Activated CD8-positive, alpha-beta memory T cell treated with anti-CD3 and anti-CD28 coated beads, Interleukin-2, amount 50 U/mL, for 48 hours (primary cell): ENCODE measurements around the gene ATP4B.

ENCODE experiments used
- DNase-seq: peaks from one replicate; pipeline ENCODE4 v3.0.0-alpha.2; 2020

ATP4B gene

DNA sequence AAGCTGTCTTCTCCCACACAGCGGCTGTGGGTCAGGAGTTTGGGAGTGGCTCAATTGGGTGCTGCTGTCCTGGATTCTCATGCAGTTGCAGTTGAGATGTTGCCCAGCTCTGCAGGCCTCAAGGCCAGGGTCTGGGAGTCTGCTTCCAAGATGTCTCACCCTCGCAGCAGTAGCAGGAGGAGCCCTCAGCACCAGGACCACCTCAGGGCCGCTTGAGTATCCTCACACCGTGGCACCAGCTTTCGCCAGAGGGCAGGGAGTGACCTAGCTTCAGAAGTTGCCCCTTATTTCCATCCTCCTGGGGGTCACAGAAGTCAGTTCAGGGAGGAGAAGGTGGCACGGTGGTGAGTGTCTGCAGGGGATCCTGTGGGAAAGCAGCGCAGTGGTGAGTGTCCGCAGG lies 52.5 kb downstream of the ATP4B start:
- no peak for DNase-seq

- DNase-seq = no peak
Measured at GRCh38 chr13:113604186-113604585, 53.8 kb downstream of the ATP4B start.

- DNase-seq = no peak
Measured at GRCh38 chr13:113603116-113603710, 54.8 kb downstream of the ATP4B start.

DNA sequence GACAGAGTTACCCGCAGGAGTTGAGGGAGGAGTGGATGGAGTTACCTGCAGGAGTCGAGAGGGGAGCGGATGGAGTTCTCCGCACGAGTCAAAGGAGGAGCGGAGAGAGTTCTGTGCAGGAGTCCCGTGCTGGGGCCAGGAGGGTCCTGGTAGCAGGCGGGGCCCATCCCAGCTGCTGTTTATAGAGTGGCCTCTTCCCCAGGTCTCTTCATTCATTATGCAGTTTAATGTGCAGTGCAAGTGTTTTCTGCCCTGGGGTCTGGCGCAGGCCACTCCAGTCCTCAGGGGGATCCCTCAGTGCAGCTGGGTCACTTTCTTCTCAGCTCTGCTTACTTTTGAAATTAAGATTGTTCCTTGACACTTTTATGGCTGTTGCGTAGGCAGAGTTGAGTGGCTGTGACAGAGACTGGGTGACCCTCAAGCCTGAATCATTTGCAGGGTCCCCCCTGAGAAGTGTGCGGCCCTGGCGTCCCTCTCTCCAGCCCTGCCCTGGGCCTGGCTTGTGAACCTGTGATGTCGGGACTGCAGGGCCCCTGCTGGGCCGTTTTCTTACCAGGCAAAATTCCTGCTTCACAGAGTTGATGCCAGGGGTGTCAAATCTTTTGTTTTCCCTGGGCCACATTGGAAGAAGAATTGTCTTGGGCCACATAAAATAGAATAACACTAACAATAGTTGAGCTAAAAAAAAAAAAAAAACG lies 55.6 kb downstream of the ATP4B start:
- DNase-seq = no peak

DNA sequence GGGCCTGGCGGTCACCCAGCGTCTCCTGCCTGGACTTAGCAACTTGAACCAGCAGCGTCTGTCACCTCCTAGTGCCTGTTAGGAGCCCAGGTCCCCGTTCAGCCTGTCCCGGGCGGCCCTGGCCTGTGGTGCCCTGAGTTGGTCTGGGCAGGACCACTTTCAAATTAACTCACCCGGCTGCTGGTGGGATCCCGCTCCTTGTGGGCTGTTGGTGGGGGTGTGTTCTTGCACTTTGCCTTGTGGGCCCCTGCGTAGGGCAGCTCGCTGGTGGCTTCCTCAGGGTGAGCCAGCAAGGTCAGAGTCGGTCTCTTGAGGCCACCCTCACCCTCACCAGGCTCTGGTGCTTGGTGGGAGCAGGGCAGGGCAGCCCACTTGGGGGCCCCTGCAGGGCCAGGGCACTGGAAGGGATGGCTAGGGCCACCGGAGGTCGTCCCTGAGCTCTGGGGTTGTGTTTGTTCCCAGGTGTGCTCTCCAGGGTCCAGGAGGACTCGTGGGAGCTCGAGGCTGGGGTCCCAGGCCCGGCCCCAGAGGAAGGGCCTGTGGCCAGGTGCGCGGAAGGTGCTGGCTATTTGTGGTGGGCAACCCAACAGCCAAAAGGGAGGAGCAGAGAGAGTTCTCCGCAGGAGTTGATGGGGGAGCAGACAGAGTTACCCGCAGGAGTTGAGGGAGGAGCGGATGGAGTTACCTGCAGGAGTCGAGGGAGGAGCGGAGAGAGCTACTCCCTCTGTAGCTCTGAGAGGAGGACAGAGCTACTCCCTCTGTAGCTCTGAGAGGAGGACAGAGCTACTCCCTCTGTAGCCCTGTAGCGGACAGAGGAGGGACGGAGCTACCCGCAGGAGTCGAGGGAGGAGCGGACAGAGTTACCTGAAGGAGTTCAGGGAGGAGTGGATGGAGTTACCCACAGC lies 56.6 kb downstream of the ATP4B start:
- no peak for DNase-seq

- no peak for DNase-seq
Measured at GRCh38 chr13:113599391-113599790, 58.6 kb downstream of the ATP4B start.
